Measurements from ENCODE around the gene TEKT5. TPM values are rescaled to one million over a fixed set of nuclear protein-coding genes. Genes with fewer than 3 reads are reported as not detected.

TEKT5 gene
- total RNA-seq, 4 donors from 2014 or later = 0.62 TPM; not detected in 3

DNA sequence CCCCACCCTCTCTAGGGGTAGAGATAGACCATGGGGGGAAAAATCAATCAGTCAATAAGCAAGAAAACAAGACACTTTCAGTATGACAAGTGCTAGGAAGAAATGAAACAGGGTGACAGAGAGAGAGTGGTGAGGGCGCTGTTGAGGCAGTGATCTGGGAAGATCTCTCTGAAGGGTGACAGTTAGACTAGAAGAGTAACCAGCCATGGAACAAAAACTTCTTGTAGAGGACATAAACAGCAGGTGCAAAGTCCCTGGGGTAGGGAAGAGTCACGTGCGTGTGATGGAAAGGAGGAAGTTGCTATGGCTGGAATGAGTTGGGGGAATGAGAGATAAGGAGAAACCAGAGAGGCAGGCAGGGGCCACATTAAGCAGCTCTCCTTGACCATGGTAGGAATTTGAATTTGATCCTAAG lies 97.5 kb downstream of the TEKT5 start:
- no peak overlapping the region for H3K27ac ChIP-seq
- intact Hi-C loops (cut with DNase I; ENCODE audit: low total_unique reads) = no loop called here
- H3K4me1 ChIP-seq = no peaks in the 10 kb centered on the region
- DNase-seq = no peak
- H3K27me3 ChIP-seq = no peaks in the 10 kb centered on the region
- no peak overlapping the region for H3K4me3 ChIP-seq
- no peaks in the 10 kb centered on the region for H3K36me3 ChIP-seq
- TF ChIP-seq, protein P1, sequence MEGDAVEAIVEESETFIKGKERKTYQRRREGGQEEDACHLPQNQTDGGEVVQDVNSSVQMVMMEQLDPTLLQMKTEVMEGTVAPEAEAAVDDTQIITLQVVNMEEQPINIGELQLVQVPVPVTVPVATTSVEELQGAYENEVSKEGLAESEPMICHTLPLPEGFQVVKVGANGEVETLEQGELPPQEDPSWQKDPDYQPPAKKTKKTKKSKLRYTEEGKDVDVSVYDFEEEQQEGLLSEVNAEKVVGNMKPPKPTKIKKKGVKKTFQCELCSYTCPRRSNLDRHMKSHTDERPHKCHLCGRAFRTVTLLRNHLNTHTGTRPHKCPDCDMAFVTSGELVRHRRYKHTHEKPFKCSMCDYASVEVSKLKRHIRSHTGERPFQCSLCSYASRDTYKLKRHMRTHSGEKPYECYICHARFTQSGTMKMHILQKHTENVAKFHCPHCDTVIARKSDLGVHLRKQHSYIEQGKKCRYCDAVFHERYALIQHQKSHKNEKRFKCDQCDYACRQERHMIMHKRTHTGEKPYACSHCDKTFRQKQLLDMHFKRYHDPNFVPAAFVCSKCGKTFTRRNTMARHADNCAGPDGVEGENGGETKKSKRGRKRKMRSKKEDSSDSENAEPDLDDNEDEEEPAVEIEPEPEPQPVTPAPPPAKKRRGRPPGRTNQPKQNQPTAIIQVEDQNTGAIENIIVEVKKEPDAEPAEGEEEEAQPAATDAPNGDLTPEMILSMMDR (IDR thresholded peaks at IDR 0.05) = no peak
- TF ChIP-seq POLR2A (IDR thresholded peaks at IDR 0.05) = no peak
- H3K9me3 ChIP-seq = no peaks in the 10 kb centered on the region

DNA sequence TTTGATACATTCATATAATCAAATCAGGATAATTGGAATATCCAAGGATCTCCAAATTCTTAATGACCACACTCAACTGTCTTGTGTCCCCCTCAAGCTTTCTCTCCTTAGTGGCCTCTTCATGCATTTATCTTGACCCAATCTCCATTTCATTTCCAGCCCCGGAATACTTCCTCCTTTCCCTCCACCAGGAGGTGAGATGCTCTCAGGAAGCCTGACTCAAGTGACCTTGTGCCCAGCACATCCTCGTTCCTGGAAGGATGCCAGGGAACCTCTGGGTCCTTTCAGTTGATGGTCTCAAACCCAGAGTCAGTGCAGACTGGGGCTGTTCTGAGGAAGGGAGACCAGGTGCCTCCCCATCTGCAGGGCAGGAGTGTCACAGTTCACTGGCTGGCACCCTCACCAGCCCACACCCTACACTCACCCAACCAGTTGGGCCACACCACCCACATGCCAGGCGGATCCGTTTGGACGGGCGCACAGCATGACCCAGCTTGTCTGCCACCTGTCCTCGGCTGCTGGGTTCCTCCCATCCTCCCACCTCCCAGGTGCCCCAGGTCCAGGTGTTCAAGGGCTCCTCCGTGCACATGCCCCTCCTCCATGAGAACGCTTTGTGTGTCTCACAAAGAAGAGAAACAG lies 100.3 kb downstream of the TEKT5 start:
- H3K4me1 ChIP-seq = no peaks in the 10 kb centered on the region
- H3K27ac ChIP-seq = no peak overlapping the region
- intact Hi-C loops (cut with DNase I; ENCODE audit: low total_unique reads) = no loop called here
- H3K36me3 ChIP-seq = no peaks in the 10 kb centered on the region
- H3K27me3 ChIP-seq = no peaks in the 10 kb centered on the region
- no peak for TF ChIP-seq POLR2A (IDR thresholded peaks at IDR 0.05)
- TF ChIP-seq, protein P1 (IDR thresholded peaks at IDR 0.05) = no peak
- H3K4me3 ChIP-seq = no peak overlapping the region
- no peaks in the 10 kb centered on the region for H3K9me3 ChIP-seq
- no peak for DNase-seq

DNA sequence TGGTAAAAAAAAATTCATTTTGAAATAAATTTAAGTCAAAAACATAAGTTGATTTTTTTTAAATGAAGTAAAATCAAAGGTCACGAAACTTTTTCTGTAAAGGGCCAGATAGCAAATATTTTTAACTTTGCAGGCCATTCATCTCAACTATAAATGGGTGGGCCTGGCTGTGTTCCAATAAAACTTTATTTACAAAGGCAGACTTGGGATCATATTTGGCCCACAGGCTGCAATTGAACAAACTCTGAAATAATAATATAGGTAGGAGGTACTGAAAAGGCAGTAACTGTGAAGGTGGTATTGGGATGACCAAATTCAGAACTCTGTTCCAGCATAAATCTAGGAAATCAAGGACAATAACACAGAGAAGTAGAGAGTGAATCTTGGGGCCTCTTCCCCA lies 102.1 kb downstream of the TEKT5 start:
- intact Hi-C loops (cut with DNase I; ENCODE audit: low total_unique reads) = no loop called here
- Histone ChIP-seq H3K36me3 (no peaks in the 10 kb centered on the region), H3K4me3 (no peak overlapping the region), H3K27me3 (no peaks in the 10 kb centered on the region), H3K4me1 (no peaks in the 10 kb centered on the region), H3K27ac (no peak overlapping the region), H3K9me3 (no peaks in the 10 kb centered on the region)
- TF ChIP-seq, protein P1 (IDR thresholded peaks at IDR 0.05) = no peak
- no peak for TF ChIP-seq POLR2A (IDR thresholded peaks at IDR 0.05)
- DNase-seq = no peak

DNA sequence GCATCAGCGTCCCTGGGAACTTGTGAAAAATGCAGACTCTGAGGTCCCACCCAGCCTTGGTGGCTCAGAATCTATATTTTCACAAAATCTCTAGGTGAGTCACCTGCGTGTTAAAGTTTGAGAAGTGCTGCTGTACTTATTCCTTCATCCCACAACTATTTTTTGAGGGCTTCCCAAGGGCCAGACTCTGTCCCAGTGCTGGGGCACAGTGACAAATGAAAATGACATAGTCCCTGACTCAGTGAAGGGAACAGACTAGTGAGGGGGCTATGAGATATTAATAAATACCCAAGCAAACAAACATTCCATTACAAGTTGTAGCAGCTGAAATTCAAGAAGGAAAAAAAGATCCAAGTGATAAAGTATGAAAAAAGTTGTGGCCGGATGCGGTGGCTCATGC lies 104.4 kb downstream of the TEKT5 start:
- no peaks in the 10 kb centered on the region for H3K4me1 ChIP-seq
- intact Hi-C loops (cut with DNase I; ENCODE audit: low total_unique reads) = no loop called here
- H3K27me3 ChIP-seq = no peaks in the 10 kb centered on the region
- H3K27ac ChIP-seq = no peak overlapping the region
- no peaks in the 10 kb centered on the region for H3K36me3 ChIP-seq
- DNase-seq = no peak
- no peaks in the 10 kb centered on the region for H3K9me3 ChIP-seq
- no peak overlapping the region for H3K4me3 ChIP-seq
- TF ChIP-seq, protein P1 (IDR thresholded peaks at IDR 0.05) = no peak
- TF ChIP-seq POLR2A (IDR thresholded peaks at IDR 0.05) = no peak

DNA sequence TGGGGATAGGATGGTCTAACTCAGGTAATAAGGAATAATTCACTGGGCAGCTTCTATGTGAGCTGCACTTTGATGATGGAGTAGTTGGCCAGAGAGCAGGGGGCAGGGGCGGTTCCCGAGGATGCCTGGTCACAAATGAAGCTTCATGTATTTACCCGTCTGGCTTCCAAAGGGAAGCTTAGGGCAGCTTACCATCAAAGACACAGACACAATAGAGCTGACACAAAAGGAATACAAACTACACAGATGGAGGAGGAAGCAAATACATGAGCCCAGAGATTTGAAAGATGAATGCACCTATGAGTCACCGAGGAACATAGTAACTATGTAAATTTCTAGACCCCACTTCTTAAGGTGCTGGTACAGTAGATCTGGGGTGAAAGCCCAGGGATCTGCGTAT lies 105.6 kb downstream of the TEKT5 start:
- no peak overlapping the region for H3K4me3 ChIP-seq
- no peak for DNase-seq
- no peaks in the 10 kb centered on the region for H3K9me3 ChIP-seq
- no peaks in the 10 kb centered on the region for H3K36me3 ChIP-seq
- TF ChIP-seq, protein P1 (IDR thresholded peaks at IDR 0.05) = no peak
- no peak for TF ChIP-seq POLR2A (IDR thresholded peaks at IDR 0.05)
- no peak overlapping the region for H3K27ac ChIP-seq
- no peaks in the 10 kb centered on the region for H3K27me3 ChIP-seq
- H3K4me1 ChIP-seq = no peaks in the 10 kb centered on the region
- intact Hi-C loops (cut with DNase I; ENCODE audit: low total_unique reads) = no loop called here

Data from uterus (tissue), 4 donors.